GM23338 (cell line): ENCODE results near the gene TCERG1. TPM values are rescaled to one million over a fixed set of nuclear protein-coding genes. Genes with fewer than 3 reads are reported as not detected.

ENCODE experiments used
- ATAC-seq: fragments of 200-7000 bp; cut with Tn5 transposase; 3 replicates; pipeline ENCODE4 v1.9.1; 2020
- DNase-seq: peaks from one replicate; pipeline ENCODE4 v3.0.0-alpha.2; 2015; ENCODE audit warnings: low spot score
- H2AFZ ChIP-seq: fragments of 200-600 bp; sonication (generic); 2 replicates; pipeline ENCODE4 v1.8.0; 2016; ENCODE audit warnings: antibody characterized with exemption, mild to moderate bottlenecking, moderate library complexity
- H3F3A ChIP-seq: fragments of 200-600 bp; sonication (generic); replicated peaks from 2 replicates; pipeline ENCODE4 v1.8.0; 2017; ENCODE audit warnings: antibody characterized with exemption, mixed run types, low read depth
- H3K27ac ChIP-seq: fragments of 200-600 bp; sonication (generic); 2 replicates; pipeline ENCODE4 v1.6.1; 2016; ENCODE audit warnings: low read depth
- H3K27me3 ChIP-seq: fragments of 200-600 bp; sonication (generic); 2 replicates; pipeline ENCODE4 v1.8.0; 2016; ENCODE audit warnings: mild to moderate bottlenecking, mixed run types, moderate library complexity; ENCODE audit not compliant: insufficient read depth
- H3K36me3 ChIP-seq: fragments of 200-600 bp; sonication (generic); 2 replicates; pipeline ENCODE4 v1.8.0; 2016; ENCODE audit warnings: mild to moderate bottlenecking; ENCODE audit not compliant: insufficient read depth
- H3K4me1 ChIP-seq: fragments of 200-600 bp; sonication (generic); 2 replicates; pipeline ENCODE4 v1.8.0; 2016; ENCODE audit warnings: mild to moderate bottlenecking, moderate library complexity; ENCODE audit not compliant: insufficient read depth
- H3K4me2 ChIP-seq: fragments of 200-600 bp; sonication (generic); 2 replicates; pipeline ENCODE4 v1.7.1; 2017; ENCODE audit warnings: mixed run types
- H3K4me3 ChIP-seq: fragments of 200-600 bp; sonication (generic); 2 replicates; pipeline ENCODE4 v1.6.1; 2016; ENCODE audit warnings: mixed run types
- H3K79me2 ChIP-seq: fragments of 200-600 bp; sonication (generic); replicated peaks from 2 replicates; pipeline ENCODE4 v1.8.0; 2017; ENCODE audit warnings: mild to moderate bottlenecking; ENCODE audit not compliant: insufficient read depth
- H3K9me2 ChIP-seq: fragments of 200-600 bp; sonication (generic); 2 replicates; pipeline ENCODE4 v1.8.0; 2017; ENCODE audit not compliant: insufficient read depth
- H4K20me1 ChIP-seq: fragments of 200-600 bp; sonication (generic); replicated peaks from 2 replicates; pipeline ENCODE4 v1.8.0; 2017; ENCODE audit warnings: mild to moderate bottlenecking; ENCODE audit not compliant: insufficient read depth
- H3K27ac Mint-ChIP-seq: 2 replicates; pipeline ENCODE4 v1.8.0; 2020; ENCODE audit warnings: inconsistent platforms, mild to moderate bottlenecking, moderate library complexity, mixed read lengths
- H3K27me3 Mint-ChIP-seq: 3 replicates; pipeline ENCODE4 v1.8.0; 2022; ENCODE audit warnings: low read depth, mild to moderate bottlenecking, moderate library complexity, mixed read lengths, inconsistent platforms; ENCODE audit not compliant: insufficient read depth, poor library complexity
- H3K36me3 Mint-ChIP-seq: 3 replicates; pipeline ENCODE4 v1.8.0; 2021; ENCODE audit warnings: low read depth, mild to moderate bottlenecking, inconsistent platforms, moderate library complexity, mixed read lengths
- H3K4me1 Mint-ChIP-seq: 3 replicates; pipeline ENCODE4 v1.8.0; 2020; ENCODE audit warnings: mild to moderate bottlenecking, inconsistent platforms, mixed read lengths
- H3K4me3 Mint-ChIP-seq: 3 replicates; pipeline ENCODE4 v1.8.0; 2021; ENCODE audit warnings: moderate library complexity, mild to moderate bottlenecking, inconsistent platforms, mixed read lengths
- H3K9me3 Mint-ChIP-seq: 3 replicates; pipeline ENCODE4 v1.8.0; 2020; ENCODE audit warnings: moderate library complexity, mild to moderate bottlenecking, inconsistent platforms, mixed read lengths
- CREB1 ChIP-seq: fragments of 250-450 bp; sonication (Bioruptor Pico); IDR thresholded peaks from 2 replicates; pipeline ENCODE4 v1.5.0; 2020; ENCODE audit warnings: low read depth, mild to moderate bottlenecking, moderate library complexity
- EZH2phosphoT487 ChIP-seq: fragments of 200-600 bp; sonication (generic); IDR thresholded peaks from one replicate; pipeline ENCODE4 v1.8.1; 2018; ENCODE audit warnings: antibody characterized with exemption; ENCODE audit not compliant: unreplicated experiment
- NANOG ChIP-seq: IDR thresholded peaks from 2 replicates; pipeline ENCODE4 v1.6.1; 2016; ENCODE audit warnings: antibody characterized with exemption, borderline replicate concordance
- REST ChIP-seq: IDR thresholded peaks from one replicate; pipeline ENCODE4 v1.6.1; 2018; ENCODE audit warnings: antibody characterized with exemption; ENCODE audit not compliant: unreplicated experiment
- STAT1 ChIP-seq: IDR thresholded peaks from one replicate; pipeline ENCODE4 v1.6.1; 2016; ENCODE audit warnings: antibody characterized with exemption; ENCODE audit not compliant: unreplicated experiment
- ZNF462 ChIP-seq: fragments of 250-450 bp; sonication (Bioruptor Pico); IDR thresholded peaks from 2 replicates; pipeline ENCODE4 v1.5.0; 2020; ENCODE audit warnings: mild to moderate bottlenecking, moderate library complexity
- polyA plus RNA-seq: library from polyadenylated mRNA; unstranded; fragments of >200 nt; fragmentation: Nextera tagmentation; extraction: Ambion mirVana; gene quantifications from 2 replicates; pipeline ENCODE4 v1.2.1, GENCODE V29; 2016
- total RNA-seq: library from RNA; depleted of rRNA; stranded (reverse); fragments of >200 nt; shearing (Covaris generic); gene quantifications from 2 replicates; pipeline ENCODE4 v1.2.3, GENCODE V29; 2014

Gene TCERG1
- total and polyA plus RNA-seq, 2 experiments from 2014 or later, result 127 to 178 TPM

- TF ChIP-seq ZNF462 (no peak), NANOG (no peak), STAT1 (no peak), REST (no peak), CREB1 (CRISPR knock-in tag) (no peak)
Measured at GRCh38 chr5:146475906-146476305, 28.8 kb downstream of the TCERG1 start (continued).

GRCh38 chr5:146482775-146483174 lies 35.6 kb downstream of the TCERG1 start:
- H3K4me3 ChIP-seq, result no peak overlapping the region
- H3K9me2 ChIP-seq, result no peaks in the 10 kb centered on the region
- H3K36me3 ChIP-seq, result peaks cover 55% of the 10 kb centered on the region
- 0 out of 2 replicates have a peak, but pooled peaks cover 4% of the 10 kb centered on the region for H4K20me1 ChIP-seq
- Mint-ChIP-seq H3K27me3 (no peaks in the 10 kb centered on the region), H3K27ac (no peak overlapping the region), H3K4me1 (no peaks in the 10 kb centered on the region), H3K9me3 (no peaks in the 10 kb centered on the region), H3K36me3 (peaks cover 51% of the 10 kb centered on the region), H3K4me3 (no peak overlapping the region)
- H2AFZ ChIP-seq, result no peak overlapping the region
- no peaks in the 10 kb centered on the region for H3K4me1 ChIP-seq
- peaks cover 2% of the 10 kb centered on the region for H3K79me2 ChIP-seq
- no peaks in the 10 kb centered on the region for H3K27me3 ChIP-seq
- no peaks in the 10 kb centered on the region for H3F3A ChIP-seq
- no peak overlapping the region for H3K27ac ChIP-seq
- ATAC-seq (no peak), DNase-seq (no peak)
- no peak overlapping the region for H3K4me2 ChIP-seq
- TF ChIP-seq NANOG, result no peak
- TF ChIP-seq EZH2phosphoT487, result no peak
- no peak for TF ChIP-seq ZNF462
